GM21390 (cell line): ENCODE measurements around the gene SMCP.

Experiments
- ATAC-seq: cut with Tn5 transposase; IDR thresholded peaks from one replicate; pipeline ENCODE4 v1.9.1; 2021; ENCODE audit not compliant: unreplicated experiment

The SMCP gene

GRCh38 chr1:152878042-152878441 is at the start of gene SMCP:
Gene SMCP, plus strand, starts transcription at chr1:152878322. Its CDS starts 6,101 bp downstream, at chr1:152884423.
- ATAC-seq = no peak

GRCh38 chr1:152836870-152837269 is 41.3 kb upstream of the SMCP start:
- ATAC-seq = no peak

- no peak for ATAC-seq
These were observed 35.6 kb upstream of the SMCP start, which contains the start of gene LCE6A for GRCh38 chr1:152842556-152842955. Gene LCE6A, plus strand, starts transcription at chr1:152842856. Its CDS starts 665 bp downstream, at chr1:152843521.

- no peak for ATAC-seq
These were observed 22.5 kb upstream of the SMCP start for GRCh38 chr1:152855661-152856060.

GRCh38 chr1:152858062-152858461 is 20.1 kb upstream of the SMCP start:
- ATAC-seq = no peak

- ATAC-seq = no peak
These were observed 18.4 kb upstream of the SMCP start, which contains the start of gene LCE7A for GRCh38 chr1:152859696-152860095. Gene LCE7A, plus strand, starts transcription at chr1:152859996. Its CDS starts 702 bp downstream, at chr1:152860698.

GRCh38 chr1:152860129-152860528 is 18.0 kb upstream of the SMCP start:
- ATAC-seq = no peak

- no peak for ATAC-seq
These were observed 16.7 kb upstream of the SMCP start for GRCh38 chr1:152861374-152861773.

GRCh38 chr1:152864443-152864842 is 13.7 kb upstream of the SMCP start:
- ATAC-seq = no peak

GRCh38 chr1:152866321-152866720 is 11.8 kb upstream of the SMCP start:
- ATAC-seq = no peak

- no peak for ATAC-seq
These were observed 8.2 kb upstream of the SMCP start for GRCh38 chr1:152869808-152870419.

GRCh38 chr1:152870831-152871730 is 7.0 kb upstream of the SMCP start:
- ATAC-seq = no peak

- ATAC-seq = no peak
These were observed 6.4 kb upstream of the SMCP start for GRCh38 chr1:152871731-152872126.

GRCh38 chr1:152873495-152873894 is 4.6 kb upstream of the SMCP start:
- ATAC-seq = no peak

GRCh38 chr1:152876827-152877226 is 1.3 kb upstream of the SMCP start:
- no peak for ATAC-seq

- ATAC-seq = no peak
These were observed 1.6 kb downstream of the SMCP start for GRCh38 chr1:152879559-152880198.

GRCh38 chr1:152880316-152880715 is 2.2 kb downstream of the SMCP start:
- ATAC-seq = no peak

GRCh38 chr1:152880907-152881306 is 2.8 kb downstream of the SMCP start:
- no peak for ATAC-seq

- no peak for ATAC-seq
These were observed 6.0 kb downstream of the SMCP start for GRCh38 chr1:152884085-152884484.

- no peak for ATAC-seq
These were observed 6.4 kb downstream of the SMCP start for GRCh38 chr1:152884506-152884905.

- no peak for ATAC-seq
These were observed 7.0 kb downstream of the SMCP start for GRCh38 chr1:152884966-152885624.
